GM12878 (cell line): Measurements from ENCODE around the gene AKAP5. TPM values are rescaled to one million over a fixed set of nuclear protein-coding genes. Genes with fewer than 3 reads are reported as not detected.
A peak's percentile ranks its signal among the peaks of the same experiment; 100 is the strongest.

Experiments used
- IKZF2 ChIP-seq, 2 experiments: fragments of 450-650 bp; IDR thresholded peaks; 2 replicates each; pipeline ENCODE4 v1.6.1; 2017; ENCODE audit warnings: mild to moderate bottlenecking in 2 of 2, moderate library complexity in 2 of 2
- MTA2 ChIP-seq: fragments of 450-650 bp; IDR thresholded peaks from 2 replicates; pipeline ENCODE4 v1.6.1; 2016; ENCODE audit warnings: low read depth, mild to moderate bottlenecking, moderate library complexity
- POLR2A ChIP-seq: IDR thresholded peaks from 2 replicates; pipeline ENCODE4 v1.6.1; 2011; ENCODE audit warnings: low read depth, mild to moderate bottlenecking, low read length
- POU2F2 ChIP-seq: IDR thresholded peaks from 3 replicates; pipeline ENCODE4 v1.6.1; 2011; ENCODE audit warnings: low read depth, mild to moderate bottlenecking, low read length, borderline replicate concordance
- ZNF217 ChIP-seq: fragments of 450-650 bp; IDR thresholded peaks from 2 replicates; pipeline ENCODE4 v1.6.1; 2017; ENCODE audit warnings: antibody characterized with exemption, mild to moderate bottlenecking
- polyA plus RNA-seq, 11 experiments: library from polyadenylated mRNA; depleted of rRNA in 4 of 11; unstranded in 6 of 11; stranded (reverse) in 5 of 11; fragments of >200 nt; fragmentation: Nextera tagmentation in 4 of 11; fragmentation: Illumina TruSeq in 1 of 11; extraction: Ambion mirVana in 4 of 11; extraction: Trizol in 1 of 11; gene quantifications; 1 replicate in 1 of 11; 2 replicates in 10 of 11; pipeline versions ENCODE4 v1.2.1 to v1.2.3, GENCODE V29; 2011 to 2016; ENCODE audit warnings: inconsistent platforms in 2 of 11, missing spikeins in 2 of 11, low read depth in 1 of 11
- total RNA-seq, 4 experiments: library from RNA; depleted of rRNA in 3 of 4; stranded (reverse); fragments of >200 nt in 3 of 4; fragmentation: Illumina TruSeq in 1 of 4; extraction: Trizol in 1 of 4; gene quantifications; 2 replicates each; pipeline versions ENCODE4 v1.2.1 to v1.2.3, GENCODE V29; 2013 to 2021
- TF ChIP-seq, protein P1 (sequence below): fragments of 450-650 bp; formaldehyde crosslinking; IDR thresholded peaks from 2 replicates; pipeline ENCODE4 v1.5.0; 2022; ENCODE audit warnings: mild to moderate bottlenecking, missing genetic modification characterization
- TF ChIP-seq, protein P2 (sequence below): fragments of 150-350 bp; IDR thresholded peaks from 2 replicates; pipeline ENCODE4 v1.6.1; 2016; ENCODE audit warnings: low read depth, low read length

AKAP5 gene
- total and polyA plus RNA-seq, 10 of the 15 experiments (the other 5 are each of a cell fraction or from before 2014, with no cell fraction given), result 0.45 to 5.1 (median 1.7) TPM

DNA sequence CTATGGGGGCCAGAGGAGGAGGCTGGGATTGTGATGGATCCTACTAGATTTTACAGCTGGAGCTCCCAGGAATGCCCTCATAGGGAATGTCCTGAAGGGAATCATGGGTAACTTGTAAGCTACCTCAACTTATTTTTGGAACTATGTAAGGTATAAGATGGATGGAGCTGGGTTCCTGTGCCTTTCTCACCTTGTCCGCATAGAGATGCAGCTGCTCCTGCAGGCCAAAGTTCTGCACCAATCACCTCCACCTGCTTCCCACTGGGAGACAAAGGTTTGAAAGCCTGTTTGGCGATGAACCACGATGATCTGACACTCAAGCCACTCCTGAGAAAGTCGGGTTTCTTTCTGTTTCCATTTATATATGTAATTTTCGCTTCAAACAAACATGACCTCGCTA lies 648 bp upstream of the AKAP5 start (continued):
- TF ChIP-seq, protein P1, sequence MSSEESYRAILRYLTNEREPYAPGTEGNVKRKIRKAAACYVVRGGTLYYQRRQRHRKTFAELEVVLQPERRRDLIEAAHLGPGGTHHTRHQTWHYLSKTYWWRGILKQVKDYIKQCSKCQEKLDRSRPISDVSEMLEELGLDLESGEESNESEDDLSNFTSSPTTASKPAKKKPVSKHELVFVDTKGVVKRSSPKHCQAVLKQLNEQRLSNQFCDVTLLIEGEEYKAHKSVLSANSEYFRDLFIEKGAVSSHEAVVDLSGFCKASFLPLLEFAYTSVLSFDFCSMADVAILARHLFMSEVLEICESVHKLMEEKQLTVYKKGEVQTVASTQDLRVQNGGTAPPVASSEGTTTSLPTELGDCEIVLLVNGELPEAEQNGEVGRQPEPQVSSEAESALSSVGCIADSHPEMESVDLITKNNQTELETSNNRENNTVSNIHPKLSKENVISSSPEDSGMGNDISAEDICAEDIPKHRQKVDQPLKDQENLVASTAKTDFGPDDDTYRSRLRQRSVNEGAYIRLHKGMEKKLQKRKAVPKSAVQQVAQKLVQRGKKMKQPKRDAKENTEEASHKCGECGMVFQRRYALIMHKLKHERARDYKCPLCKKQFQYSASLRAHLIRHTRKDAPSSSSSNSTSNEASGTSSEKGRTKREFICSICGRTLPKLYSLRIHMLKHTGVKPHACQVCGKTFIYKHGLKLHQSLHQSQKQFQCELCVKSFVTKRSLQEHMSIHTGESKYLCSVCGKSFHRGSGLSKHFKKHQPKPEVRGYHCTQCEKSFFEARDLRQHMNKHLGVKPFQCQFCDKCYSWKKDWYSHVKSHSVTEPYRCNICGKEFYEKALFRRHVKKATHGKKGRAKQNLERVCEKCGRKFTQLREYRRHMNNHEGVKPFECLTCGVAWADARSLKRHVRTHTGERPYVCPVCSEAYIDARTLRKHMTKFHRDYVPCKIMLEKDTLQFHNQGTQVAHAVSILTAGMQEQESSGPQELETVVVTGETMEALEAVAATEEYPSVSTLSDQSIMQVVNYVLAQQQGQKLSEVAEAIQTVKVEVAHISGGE (CRISPR knock-in tag), result no peak
- TF ChIP-seq POLR2A, result no peak
- TF ChIP-seq IKZF2 (IDR thresholded peaks at IDR 0.05), result peak in 1 of 2 experiments; percentile 18; a peak in 1 of 4 replicates
- TF ChIP-seq ZNF217, result no peak
- TF ChIP-seq, protein P2, sequence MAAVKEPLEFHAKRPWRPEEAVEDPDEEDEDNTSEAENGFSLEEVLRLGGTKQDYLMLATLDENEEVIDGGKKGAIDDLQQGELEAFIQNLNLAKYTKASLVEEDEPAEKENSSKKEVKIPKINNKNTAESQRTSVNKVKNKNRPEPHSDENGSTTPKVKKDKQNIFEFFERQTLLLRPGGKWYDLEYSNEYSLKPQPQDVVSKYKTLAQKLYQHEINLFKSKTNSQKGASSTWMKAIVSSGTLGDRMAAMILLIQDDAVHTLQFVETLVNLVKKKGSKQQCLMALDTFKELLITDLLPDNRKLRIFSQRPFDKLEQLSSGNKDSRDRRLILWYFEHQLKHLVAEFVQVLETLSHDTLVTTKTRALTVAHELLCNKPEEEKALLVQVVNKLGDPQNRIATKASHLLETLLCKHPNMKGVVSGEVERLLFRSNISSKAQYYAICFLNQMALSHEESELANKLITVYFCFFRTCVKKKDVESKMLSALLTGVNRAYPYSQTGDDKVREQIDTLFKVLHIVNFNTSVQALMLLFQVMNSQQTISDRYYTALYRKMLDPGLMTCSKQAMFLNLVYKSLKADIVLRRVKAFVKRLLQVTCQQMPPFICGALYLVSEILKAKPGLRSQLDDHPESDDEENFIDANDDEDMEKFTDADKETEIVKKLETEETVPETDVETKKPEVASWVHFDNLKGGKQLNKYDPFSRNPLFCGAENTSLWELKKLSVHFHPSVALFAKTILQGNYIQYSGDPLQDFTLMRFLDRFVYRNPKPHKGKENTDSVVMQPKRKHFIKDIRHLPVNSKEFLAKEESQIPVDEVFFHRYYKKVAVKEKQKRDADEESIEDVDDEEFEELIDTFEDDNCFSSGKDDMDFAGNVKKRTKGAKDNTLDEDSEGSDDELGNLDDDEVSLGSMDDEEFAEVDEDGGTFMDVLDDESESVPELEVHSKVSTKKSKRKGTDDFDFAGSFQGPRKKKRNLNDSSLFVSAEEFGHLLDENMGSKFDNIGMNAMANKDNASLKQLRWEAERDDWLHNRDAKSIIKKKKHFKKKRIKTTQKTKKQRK, result no peak
- TF ChIP-seq MTA2, result no peak
- no peak for TF ChIP-seq POU2F2
